DMS 273 (cell line): ENCODE measurements around the gene GPS1.

Source experiments
- DNase-seq: peaks from one replicate; lab custom pipeline; 2025; ENCODE audit not compliant: unreplicated experiment; lab: John Stamatoyannopoulos, UW

GPS1 gene

GRCh38 chr17:82100502-82101298, 49.0 kb downstream of the GPS1 start:
- no peak for DNase-seq

GRCh38 chr17:82101301-82101715, 49.6 kb downstream of the GPS1 start:
- no peak for DNase-seq

- DNase-seq = peak; percentile 49
Measured at GRCh38 chr17:82101767-82102679, 50.3 kb downstream of the GPS1 start.

- DNase-seq = no peak
Measured at GRCh38 chr17:82103553-82104451, 52.1 kb downstream of the GPS1 start.

- DNase-seq = no peak
Measured at GRCh38 chr17:82104797-82105416, 53.2 kb downstream of the GPS1 start.

GRCh38 chr17:82105417-82105881, 53.8 kb downstream of the GPS1 start:
- no peak for DNase-seq

- DNase-seq = peak; percentile 83
Measured at GRCh38 chr17:82105882-82106687, 54.4 kb downstream of the GPS1 start.

GRCh38 chr17:82106688-82107305, 55.1 kb downstream of the GPS1 start:
- DNase-seq = peak; percentile 49
